Esophagus squamous epithelium (tissue), 5 donors: ENCODE data around the gene MPP4. TPM values are rescaled to one million over a fixed set of nuclear protein-coding genes. Genes with fewer than 3 reads are reported as not detected.

Experiments
- DNase-seq: peaks from one replicate; lab custom pipeline; 2025; lab: John Stamatoyannopoulos, UW
- H3K27ac ChIP-seq, 4 donors: fragments of 200-600 bp; sonication (generic); one replicate each; pipeline ENCODE4 v1.5.1; 2016 to 2019; ENCODE audit warnings: mild to moderate bottlenecking in 1 of 4
- H3K27me3 ChIP-seq, 4 donors: fragments of 200-600 bp; sonication (generic); 1 replicate in 3 of 4; 2 replicates in 1 of 4; pipeline versions ENCODE4 v1.5.1 to v1.6.0; 2017 to 2021; ENCODE audit warnings: antibody characterized with exemption in 1 of 4
- H3K36me3 ChIP-seq, 3 donors: fragments of 200-600 bp; sonication (generic); one replicate each; pipeline ENCODE4 v1.5.1; 2016 to 2019
- H3K4me1 ChIP-seq, 3 donors: fragments of 200-600 bp; sonication (generic); one replicate each; pipeline ENCODE4 v1.5.1; 2017 to 2019
- H3K4me3 ChIP-seq, 4 donors: fragments of 200-600 bp; sonication (generic); 1 replicate in 3 of 4; 2 replicates in 1 of 4; pipeline ENCODE4 v1.5.1; 2016 to 2019; ENCODE audit warnings: mild to moderate bottlenecking in 2 of 4, moderate library complexity in 1 of 4
- H3K9me3 ChIP-seq, 3 donors: fragments of 200-600 bp; sonication (generic); one replicate each; pipeline ENCODE4 v1.5.1; 2016 to 2019
- POLR2A ChIP-seq, 4 donors: fragments of 450-650 bp; IDR thresholded peaks; one replicate each; pipeline ENCODE4 v1.6.1; 2017; ENCODE audit warnings: antibody characterized with exemption in 4 of 4, mild to moderate bottlenecking in 4 of 4, moderate library complexity in 3 of 4
- WGBS, 2 donors: methylation state at CpG; one replicate each; pipeline ENCODE4 v1.1.5; 2018; 5-methylcytosine and 5-hydroxymethylcytosine counted together
- intact Hi-C: fragments of 100-400 bp; cut with DNase I; formaldehyde crosslinking; loops from one replicate; pipeline ENCODE4 v1.15.0; 2022
- total RNA-seq, 4 donors: library from RNA; depleted of rRNA; stranded (reverse); fragments of >200 nt; gene quantifications; one replicate each; pipeline ENCODE4 v1.1.0, GENCODE V29; 2016
- TF ChIP-seq, protein P1 (sequence below), 6 experiments: fragments of 450-650 bp in 4 of 6; fragments of 200-600 bp in 2 of 6; sonication (generic) in 2 of 6; IDR thresholded peaks; one replicate each; pipeline ENCODE4 v1.5.1; 2016 to 2019; ENCODE audit warnings: antibody characterized with exemption in 6 of 6, mild to moderate bottlenecking in 4 of 6, moderate library complexity in 4 of 6
- donor health status: DM: yes; HTN: yes; CAD: no.

Gene MPP4
- total RNA-seq, 4 donors from 2014 or later = 0.19 TPM; not detected in 3

DNA sequence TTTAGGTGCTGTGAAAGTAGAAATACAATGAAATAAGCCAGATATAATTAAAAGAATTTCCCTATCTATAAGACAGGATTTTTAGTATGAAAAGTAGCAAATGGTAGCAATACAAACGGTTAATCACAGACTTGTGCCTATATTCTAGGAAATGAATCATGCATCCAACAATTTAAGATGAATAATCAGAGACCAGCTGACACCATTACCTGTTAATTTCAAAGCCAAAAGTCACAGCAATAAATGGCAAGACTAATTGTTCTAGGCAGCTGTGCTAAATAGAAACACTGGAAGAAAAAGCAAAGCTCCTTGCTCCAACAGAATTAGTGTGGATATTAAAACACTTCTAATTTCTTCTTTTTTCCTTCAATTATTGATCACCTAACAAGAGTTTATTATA is 35.1 kb upstream of the MPP4 start:
- intact Hi-C loops = no loop called here
- WGBS, 2 donors = 62 to 74% methylated on average over 1 of the region's 1 CpG
- no peaks in the 10 kb centered on the region for H3K4me1 ChIP-seq
- H3K9me3 ChIP-seq = no peaks in the 10 kb centered on the region
- DNase-seq = no peak
- no peak overlapping the region for H3K27ac ChIP-seq
- H3K36me3 ChIP-seq = peaks cover 0 to 83% (median 0%) of the 10 kb centered on the region in 3 donors
- TF ChIP-seq, protein P1, sequence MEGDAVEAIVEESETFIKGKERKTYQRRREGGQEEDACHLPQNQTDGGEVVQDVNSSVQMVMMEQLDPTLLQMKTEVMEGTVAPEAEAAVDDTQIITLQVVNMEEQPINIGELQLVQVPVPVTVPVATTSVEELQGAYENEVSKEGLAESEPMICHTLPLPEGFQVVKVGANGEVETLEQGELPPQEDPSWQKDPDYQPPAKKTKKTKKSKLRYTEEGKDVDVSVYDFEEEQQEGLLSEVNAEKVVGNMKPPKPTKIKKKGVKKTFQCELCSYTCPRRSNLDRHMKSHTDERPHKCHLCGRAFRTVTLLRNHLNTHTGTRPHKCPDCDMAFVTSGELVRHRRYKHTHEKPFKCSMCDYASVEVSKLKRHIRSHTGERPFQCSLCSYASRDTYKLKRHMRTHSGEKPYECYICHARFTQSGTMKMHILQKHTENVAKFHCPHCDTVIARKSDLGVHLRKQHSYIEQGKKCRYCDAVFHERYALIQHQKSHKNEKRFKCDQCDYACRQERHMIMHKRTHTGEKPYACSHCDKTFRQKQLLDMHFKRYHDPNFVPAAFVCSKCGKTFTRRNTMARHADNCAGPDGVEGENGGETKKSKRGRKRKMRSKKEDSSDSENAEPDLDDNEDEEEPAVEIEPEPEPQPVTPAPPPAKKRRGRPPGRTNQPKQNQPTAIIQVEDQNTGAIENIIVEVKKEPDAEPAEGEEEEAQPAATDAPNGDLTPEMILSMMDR (IDR thresholded peaks at IDR 0.05) = no peak
- TF ChIP-seq POLR2A (IDR thresholded peaks at IDR 0.05) = no peak
- H3K27me3 ChIP-seq = no peaks in the 10 kb centered on the region
- H3K4me3 ChIP-seq = no peak overlapping the region

DNA sequence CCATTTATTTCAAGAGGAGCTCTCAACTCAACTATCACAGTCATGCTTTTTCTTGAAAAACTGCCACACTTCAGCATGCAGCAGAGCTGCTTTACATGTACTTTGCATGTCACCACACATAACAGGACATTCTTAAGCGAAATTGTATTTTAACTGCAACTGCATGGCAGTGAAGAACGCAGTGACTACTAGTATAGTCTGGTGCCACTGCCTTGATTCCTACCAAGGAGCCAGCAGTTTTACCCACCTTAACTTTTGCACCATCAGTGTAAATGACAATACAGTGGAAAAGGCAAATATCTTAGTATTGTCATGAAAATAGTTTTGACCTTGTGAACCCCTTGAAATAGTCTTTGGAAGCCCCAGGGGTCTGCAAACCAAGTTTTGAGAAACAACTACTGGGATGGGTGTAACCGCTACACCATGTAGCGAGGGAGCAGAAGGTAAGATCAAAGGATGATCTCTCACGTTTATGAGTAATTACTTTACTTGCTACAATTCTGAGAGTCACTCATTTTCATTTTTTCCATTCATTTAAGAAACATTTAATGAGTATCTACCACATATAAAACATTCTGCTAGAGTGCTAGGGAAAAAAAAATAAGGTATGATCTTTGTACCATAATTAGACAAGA is 32.3 kb upstream of the MPP4 start:
- H3K36me3 ChIP-seq = peaks cover 0 to 83% (median 0%) of the 10 kb centered on the region in 3 donors
- intact Hi-C loops = no loop called here
- 79 to 89% methylated on average over 5 of the region's 5 CpGs for WGBS, 2 donors

DNA sequence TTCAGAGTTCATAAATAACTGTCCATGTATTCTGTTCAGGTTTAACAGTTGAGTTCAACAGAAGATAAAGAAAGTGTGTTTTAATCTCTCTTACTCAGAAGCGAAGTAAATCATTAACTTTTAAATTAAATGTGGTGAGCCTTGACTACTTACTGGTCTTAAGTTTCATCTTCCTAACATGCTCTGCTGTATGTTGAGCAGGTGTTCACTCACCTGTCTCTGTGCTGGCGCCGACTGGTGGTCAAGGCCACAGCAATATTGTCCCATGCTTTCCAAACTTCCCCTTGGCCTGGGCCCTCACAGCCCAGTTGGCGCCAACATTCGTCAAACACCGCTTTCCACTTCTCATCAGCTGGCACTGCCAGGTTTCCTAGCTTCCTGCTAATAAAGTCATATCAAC is 17.0 kb upstream of the MPP4 start:
- DNase-seq = no peak
- no peak overlapping the region for H3K27ac ChIP-seq
- peaks cover 0 to 10% (median 3%) of the 10 kb centered on the region in 3 donors for H3K9me3 ChIP-seq
- 91 to 93% methylated on average over 6 of the region's 6 CpGs for WGBS, 2 donors
- TF ChIP-seq, protein P1 (IDR thresholded peaks at IDR 0.05) = no peak
- no peak for TF ChIP-seq POLR2A (IDR thresholded peaks at IDR 0.05)
- intact Hi-C loops = no loop called here
- H3K4me1 ChIP-seq = no peaks in the 10 kb centered on the region
- H3K4me3 ChIP-seq = no peak overlapping the region
- H3K36me3 ChIP-seq = peaks cover 0 to 91% (median 6%) of the 10 kb centered on the region in 3 donors
- no peaks in the 10 kb centered on the region for H3K27me3 ChIP-seq

More for the DNA sequence above, 32.3 kb upstream of the MPP4 start:
- no peak overlapping the region for H3K27ac ChIP-seq
- no peaks in the 10 kb centered on the region for H3K4me1 ChIP-seq
- no peak for DNase-seq
- no peaks in the 10 kb centered on the region for H3K9me3 ChIP-seq
- H3K27me3 ChIP-seq = no peaks in the 10 kb centered on the region
- H3K4me3 ChIP-seq = no peak overlapping the region
- no peak for TF ChIP-seq POLR2A (IDR thresholded peaks at IDR 0.05)
- TF ChIP-seq, protein P1 (IDR thresholded peaks at IDR 0.05) = no peak

DNA sequence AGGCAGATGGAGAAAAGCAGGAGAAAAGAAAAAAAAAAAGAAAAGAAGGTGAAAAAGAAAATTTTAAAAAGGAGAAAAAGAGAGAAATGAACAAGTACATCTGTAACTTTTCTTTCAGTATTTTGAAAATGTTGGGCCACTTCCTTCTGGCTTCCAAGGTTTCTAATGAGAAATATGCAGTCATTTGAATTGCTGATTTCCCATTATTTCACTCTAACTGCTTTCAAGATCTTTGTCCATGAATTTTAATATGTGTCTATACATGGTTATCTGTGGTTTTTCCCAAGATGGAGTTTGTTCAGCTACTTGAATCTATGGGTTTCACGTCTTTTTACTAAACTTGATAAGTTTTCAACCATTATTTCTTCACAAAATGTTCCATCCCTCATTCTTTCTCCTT is 14.3 kb upstream of the MPP4 start:
- no peak for DNase-seq
- 96 to 100% methylated on average over 1 of the region's 1 CpG for WGBS, 2 donors
- Histone ChIP-seq H3K36me3 (peaks cover under 1 to 95% (median 6%) of the 10 kb centered on the region in 3 donors), H3K9me3 (no peaks in the 10 kb centered on the region), H3K4me3 (no peak overlapping the region), H3K27ac (no peak overlapping the region), H3K4me1 (no peaks in the 10 kb centered on the region), H3K27me3 (no peaks in the 10 kb centered on the region)
- intact Hi-C loops = no loop called here
- TF ChIP-seq, protein P1 (IDR thresholded peaks at IDR 0.05) = no peak
- no peak for TF ChIP-seq POLR2A (IDR thresholded peaks at IDR 0.05)

DNA sequence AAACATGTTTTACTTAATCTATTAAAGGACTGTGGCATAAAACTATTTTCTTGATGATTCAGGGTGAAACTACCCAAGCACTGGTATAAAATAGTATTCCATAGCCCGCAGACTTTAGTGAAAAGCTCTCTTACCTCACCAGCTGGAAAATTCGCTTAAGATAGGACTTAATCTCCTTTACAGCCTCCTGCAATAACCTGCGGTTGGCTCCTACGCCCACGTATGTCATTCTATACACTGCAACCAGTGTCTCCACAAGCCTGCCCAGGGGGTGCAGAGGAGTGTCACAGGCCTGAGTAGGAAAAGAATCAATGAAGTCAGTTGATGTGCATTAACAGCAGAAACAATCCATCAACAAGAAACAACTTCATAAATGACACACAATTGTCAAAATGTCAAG is 11.3 kb upstream of the MPP4 start:
- no peak for DNase-seq
- no peak for TF ChIP-seq POLR2A (IDR thresholded peaks at IDR 0.05)
- TF ChIP-seq, protein P1 (IDR thresholded peaks at IDR 0.05) = no peak
- intact Hi-C loops = no loop called here
- Histone ChIP-seq H3K4me3 (no peak overlapping the region), H3K27me3 (no peaks in the 10 kb centered on the region), H3K9me3 (no peaks in the 10 kb centered on the region), H3K4me1 (no peaks in the 10 kb centered on the region), H3K36me3 (peaks cover 5 to 95% (median 6%) of the 10 kb centered on the region in 3 donors), H3K27ac (no peak overlapping the region)
- 81 to 89% methylated on average over 5 of the region's 5 CpGs for WGBS, 2 donors
